Measurements from ENCODE around the gene MGMT.

MGMT gene

DNA sequence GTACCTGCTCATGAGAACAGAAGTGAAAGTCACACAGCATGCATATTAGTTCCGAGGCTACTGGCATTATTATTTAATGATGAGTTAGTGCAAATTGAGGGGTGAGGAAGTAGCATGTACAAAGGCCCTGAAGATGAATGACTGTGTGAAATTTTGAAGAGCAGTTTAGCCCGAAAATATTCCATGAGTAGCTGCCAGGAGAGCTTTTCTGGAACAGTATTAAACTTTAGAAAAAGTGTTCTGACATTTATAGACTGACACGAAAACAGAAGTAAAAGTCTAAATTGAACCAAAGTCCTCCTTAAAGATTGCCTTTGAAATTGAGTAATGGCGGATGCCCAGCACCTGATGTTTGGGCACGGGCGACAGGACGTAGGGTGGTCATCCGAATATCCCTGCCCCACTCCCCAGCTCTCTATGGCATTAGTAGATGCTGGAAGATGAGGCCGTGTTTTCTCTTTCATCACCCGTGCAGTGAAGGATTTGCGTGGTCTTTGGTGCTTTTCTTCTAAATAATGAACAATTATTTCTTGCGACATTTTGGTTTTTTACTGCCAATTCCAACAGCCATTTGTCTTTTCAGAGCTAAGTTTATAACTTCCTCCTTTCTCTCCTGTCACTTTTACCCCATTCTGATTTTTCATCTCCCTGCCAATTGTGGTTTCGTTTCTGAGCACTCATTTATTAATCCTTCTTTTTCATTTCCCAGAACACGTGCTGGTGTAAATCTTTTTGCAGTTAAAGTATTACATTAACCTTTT lies 192.6 kb downstream of the MGMT start:
- no peak for DNase-seq

DNA sequence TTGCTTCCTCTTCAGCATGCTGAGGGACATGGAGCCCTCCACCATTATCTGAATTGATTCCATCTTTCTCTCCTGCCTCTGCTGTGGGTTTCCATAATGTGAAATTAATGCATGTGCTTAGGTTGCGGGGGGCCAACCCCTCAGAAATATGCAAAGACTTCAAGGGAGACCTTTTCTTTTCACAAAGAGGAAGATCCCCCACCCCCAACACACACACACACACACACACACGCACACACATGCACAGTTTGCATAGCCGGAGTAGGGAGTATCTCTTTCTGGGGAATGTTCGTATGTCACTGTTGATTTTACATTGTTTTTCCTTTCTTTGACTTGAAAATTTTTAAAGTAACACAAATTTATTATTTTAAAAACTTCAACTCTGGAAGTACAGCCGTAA lies 193.5 kb downstream of the MGMT start:
- no peak for DNase-seq

DNA sequence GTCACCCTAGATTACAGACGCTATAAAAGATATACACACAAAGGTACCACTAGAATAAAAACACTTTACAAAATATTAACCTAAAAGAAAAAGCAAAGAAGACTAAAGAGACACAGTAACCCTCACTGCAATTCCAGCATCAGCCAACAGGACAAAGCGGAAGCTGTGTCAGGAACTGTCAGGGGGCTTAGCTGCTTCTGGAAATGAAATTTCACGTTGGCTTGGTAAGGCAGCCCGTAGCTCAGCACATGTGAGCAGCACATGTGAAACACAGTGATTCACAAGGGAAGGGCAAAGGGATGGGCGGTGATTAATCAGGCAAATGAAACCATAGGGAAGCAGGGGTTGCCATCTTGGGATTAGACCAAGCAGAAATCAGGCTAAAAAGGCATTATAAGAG lies 195.4 kb downstream of the MGMT start:
- no peak for DNase-seq

DNA sequence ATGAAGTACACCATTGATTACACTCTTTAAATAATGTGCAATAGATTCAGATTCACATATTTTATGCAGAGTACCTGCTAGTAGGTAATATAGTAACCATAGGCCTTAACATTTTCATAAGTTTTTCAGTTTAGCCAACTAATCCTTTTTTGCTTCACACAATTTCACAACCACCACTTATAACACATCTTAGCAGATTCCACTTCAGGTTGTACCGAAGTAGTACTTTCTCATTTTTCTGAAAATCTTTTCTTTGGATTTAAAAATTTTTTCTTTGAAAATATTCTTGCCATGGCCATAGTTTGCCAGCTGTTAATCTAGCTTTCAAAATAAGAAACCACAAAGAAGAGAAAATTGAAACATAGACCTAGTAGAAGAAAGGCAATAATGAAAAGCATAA lies 203.1 kb downstream of the MGMT start:
- DNase-seq: no peak

DNA sequence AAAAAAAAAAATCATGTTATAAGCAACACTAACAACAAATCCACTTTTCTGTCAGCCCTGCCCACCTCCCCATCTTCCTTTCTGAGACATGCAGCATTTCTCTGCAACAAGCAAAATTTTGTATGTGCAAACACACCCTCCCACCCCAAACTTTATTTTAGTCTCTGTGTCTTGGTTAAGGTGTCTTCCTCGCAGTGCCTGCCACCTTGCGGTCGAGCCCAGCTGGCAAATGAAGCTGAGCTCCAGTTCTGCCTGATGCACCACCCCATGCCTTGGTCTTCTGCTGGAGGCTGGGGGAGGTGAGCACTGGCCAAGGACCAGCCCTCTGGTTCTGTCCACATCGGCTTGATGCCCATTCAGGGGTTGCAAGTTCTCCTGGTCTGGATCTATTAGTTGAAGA lies 206.3 kb downstream of the MGMT start:
- DNase-seq: no peak

DNA sequence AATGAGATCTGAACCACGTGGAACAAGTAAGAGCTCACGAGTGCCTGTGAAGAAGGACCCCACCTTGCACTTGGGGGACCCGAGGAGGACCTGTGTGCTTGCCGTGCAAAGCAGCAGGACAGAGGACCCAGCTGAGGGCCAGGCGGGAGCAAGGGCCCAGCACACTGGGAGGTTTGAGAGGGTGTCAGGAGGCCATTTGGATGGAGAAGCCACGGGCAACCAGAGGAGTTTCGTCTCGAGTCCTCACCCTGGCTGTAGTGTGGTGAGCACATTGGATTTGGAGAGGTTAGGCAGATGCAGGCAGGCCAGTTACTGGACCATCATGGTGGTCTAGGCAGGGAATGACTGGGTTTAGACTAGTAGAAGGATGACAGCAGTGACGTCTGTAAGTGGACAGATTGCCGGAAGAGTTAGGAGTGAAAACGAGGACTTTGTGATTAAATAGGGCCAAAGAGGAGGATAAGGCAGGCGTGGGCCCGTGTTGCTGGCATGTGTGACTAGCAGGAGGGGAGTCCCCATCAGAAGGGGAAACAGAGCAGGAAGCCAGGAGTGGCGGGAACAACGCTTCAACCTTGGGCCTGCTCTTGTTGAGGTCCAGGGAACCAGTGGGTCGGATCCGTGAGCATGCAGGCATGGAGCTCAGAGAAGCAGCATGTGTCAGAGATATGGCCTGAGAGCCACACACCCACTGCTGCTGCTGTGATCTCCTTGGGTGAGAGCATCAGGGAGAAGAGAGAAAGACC lies 208.2 kb downstream of the MGMT start:
- no peak for DNase-seq

DNA sequence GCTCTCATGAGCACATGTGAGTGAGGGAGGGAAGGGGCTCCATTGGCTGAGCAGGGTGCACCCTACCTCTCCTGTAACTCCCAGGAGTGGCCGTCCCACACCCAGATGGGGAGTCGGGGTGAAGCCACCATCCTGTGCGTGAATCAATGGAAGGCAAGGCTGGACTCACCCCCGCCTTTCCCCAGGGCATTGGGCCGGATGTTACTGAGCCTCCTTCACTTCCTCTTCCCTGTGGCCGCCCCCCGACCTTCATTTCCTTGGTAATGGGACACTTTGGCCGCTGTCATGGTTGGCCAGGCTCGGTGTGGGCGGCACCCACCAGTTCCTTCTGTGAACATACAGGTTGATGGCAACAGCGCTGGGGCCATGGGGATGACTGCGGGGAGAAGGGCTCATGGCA lies 209.0 kb downstream of the MGMT start:
- DNase-seq: no peak

DNA sequence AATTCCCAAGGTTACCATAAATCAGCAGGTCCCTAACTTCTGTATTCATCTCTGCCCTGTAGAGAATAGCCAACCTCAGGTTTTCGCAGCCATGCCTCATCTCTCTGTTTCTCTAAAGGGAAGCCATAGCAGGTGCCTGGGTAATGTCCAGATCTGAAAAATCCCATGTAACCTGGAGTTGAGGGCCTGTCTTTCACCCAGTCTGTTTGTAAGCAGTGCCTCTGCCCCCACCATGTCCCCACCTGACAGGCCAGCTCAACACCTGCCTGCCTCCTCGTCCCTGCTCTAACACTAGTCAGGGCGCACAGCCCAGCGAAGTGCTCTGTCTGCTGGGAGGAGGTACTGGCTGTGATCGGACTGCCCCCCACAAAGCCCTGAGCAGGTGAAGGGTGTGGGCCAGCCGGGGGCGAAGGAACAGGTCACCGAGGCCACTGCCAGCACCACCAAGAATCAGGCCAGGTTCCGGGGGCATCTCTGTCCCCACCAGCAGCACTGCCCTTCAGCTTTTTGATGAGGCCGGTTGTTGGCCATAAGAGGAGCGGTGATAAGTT lies 210.4 kb downstream of the MGMT start:
- DNase-seq: no peak

DNA sequence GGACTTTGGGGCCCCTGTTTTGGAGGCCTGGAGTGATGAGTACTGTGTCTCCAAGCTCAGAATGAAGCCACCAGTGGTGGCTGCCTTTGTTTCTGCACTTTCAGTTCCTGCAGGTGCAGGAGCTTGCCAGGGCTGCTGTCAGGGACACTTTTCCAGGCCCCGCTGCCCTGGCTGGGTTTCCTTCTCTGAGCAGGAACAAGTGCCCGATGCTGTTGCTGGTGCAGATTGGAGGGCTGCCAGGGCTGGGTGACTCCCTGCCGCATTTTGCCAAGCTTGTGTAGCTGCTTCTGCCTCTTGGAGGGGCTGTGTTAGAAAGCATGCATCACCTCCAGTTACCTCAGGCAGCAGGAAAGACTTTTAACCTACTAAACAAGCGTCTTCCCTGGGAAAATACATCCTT lies 211.1 kb downstream of the MGMT start:
- DNase-seq: no peak

DNA sequence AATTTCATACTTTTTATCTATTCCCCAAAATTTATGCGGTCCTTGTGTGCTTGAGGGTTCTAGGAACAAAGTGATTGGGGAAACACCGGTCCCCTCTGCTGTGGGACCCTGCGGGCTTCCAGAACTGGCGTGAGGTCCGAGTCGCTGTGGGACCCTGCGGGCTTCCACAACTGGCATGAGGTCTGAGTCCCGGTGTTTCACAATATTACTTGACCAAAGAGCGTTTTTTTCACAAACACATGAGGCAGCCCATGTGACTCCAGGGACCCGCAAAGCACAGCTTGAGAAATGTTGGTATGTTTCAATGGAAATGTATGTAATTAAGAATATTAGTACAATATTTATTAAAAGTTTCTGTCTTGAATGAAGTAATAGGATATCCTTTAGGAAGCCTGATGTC lies 212.2 kb downstream of the MGMT start:
- DNase-seq: no peak

DNA sequence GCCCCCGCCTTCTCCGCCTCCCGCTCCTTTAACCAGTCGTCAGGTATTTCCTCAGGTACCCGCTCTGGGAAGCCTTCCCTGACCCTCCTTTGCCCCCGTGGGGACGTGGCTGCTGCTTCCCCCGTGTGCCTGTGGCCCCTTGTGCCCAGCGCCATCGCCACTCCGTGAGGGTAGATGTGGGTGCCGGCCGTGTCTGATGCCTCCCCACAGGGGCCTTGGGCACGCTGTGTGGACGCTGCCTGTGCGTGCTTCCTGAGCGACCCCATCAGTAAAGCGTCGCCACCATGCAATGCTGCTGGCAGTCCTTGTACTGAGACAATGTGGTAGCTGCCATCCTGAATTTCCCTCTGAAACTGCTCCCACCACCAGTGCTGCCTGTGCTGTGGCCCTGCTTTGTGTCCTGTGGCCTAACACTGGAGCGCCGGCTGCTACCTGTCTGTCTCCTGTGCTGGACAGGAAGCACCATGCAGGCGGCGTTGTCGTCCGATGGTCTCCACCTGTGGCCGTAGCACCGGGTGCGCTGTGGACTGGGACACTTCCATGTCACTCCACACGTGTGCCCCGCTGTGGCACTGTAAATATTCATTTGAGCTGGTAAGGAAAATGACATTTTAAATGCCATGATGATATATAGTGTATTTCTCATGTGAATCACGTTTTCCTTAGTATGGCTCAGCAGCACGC lies 213.8 kb downstream of the MGMT start:
- DNase-seq: no peak

DNA sequence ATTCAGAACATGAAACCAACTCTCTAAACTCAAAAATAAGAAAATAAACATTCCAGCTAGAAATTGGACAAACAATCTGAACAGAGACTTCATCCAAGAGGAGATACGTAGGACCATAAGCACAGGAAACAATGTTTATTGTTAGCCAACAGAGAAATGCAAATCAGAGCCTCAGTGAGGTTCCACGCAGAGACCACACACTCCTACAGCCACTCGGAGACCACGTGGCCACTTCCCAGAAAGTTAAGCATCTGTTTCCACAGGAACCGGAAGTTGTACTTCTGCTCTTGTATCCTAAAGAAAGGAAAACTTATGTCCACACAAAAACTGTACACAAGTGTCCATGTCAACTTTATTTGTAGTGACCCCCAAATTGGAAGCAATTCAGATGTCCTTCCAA lies 214.8 kb downstream of the MGMT start:
- no peak for DNase-seq

DNA sequence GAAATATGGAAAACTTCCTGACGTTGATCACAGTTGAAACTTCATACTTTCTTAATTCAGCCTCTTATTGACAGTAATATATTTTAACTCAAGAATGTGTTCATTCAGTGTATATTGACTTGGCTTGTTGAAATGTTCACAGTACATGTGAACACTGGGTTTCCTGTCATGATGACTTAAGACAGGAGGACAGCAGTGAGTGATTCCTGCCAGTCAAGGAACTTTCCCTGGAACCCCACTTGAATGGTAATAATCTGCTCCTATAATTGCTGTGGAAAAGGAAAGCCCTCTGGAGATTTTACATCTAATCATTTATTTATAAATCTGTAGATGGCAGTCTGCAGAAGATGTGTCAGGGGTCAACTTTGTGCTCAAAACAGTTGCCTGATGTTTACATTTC lies 216.5 kb downstream of the MGMT start:
- DNase-seq: no peak

DNA sequence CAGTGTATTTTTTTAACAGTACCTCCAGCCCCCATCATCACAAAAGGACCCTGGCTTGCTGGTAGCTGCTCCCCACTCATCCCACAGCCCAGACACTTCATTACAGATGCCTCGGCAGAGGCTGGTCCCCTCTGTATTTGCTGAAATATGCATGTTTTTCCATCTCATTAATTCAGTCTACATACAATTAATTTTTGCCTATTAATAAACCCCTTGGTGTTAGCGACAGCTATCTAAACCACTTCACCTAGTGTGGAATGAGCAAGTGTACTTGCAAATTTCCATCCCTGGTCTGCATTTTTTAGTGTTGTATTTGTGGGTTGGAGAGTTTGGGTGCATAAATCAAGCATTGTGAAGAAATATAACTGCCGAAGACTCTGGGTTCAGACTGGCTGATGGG lies 216.9 kb downstream of the MGMT start:
- DNase-seq: no peak

DNA sequence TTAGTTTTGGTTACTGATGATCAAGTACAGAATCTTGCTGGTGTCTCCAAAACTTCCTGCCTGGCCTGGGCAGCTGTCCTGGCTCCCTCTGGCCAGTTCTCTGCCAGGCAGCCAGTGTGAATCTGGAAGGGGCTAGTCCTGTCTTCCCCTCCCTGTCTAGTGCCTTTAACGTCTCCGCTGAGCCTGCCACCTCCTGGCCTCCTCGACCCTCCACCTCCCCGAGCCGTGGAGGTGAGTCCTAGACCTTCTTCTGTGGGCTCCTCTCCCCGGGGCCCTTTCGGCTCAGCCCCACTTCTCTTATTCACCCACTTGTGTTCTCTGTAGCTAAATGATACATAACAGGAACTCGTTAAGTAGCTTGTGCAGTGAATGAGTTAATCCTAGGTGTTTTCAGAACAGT lies 218.2 kb downstream of the MGMT start:
- DNase-seq: no peak

DNA sequence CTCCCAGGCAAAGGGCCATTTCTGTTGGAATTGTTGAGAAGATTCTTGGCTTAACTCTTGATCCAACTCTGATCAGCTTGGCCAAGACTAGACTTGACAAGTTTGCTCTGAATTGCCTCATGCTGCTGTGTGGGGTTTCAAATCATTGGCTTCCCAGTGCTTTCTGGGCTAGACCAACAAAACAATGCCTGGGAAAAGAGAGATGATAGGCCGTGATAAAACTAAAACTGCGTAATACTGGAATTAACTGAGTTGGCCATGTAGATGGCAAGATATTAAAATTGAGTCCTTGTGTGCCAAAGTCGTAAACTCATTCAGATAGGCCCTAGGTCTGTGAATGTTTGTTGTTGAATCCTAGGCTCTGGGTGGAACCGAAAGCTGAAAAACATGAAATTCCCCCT lies 222.6 kb downstream of the MGMT start:
- no peak for DNase-seq

DNA sequence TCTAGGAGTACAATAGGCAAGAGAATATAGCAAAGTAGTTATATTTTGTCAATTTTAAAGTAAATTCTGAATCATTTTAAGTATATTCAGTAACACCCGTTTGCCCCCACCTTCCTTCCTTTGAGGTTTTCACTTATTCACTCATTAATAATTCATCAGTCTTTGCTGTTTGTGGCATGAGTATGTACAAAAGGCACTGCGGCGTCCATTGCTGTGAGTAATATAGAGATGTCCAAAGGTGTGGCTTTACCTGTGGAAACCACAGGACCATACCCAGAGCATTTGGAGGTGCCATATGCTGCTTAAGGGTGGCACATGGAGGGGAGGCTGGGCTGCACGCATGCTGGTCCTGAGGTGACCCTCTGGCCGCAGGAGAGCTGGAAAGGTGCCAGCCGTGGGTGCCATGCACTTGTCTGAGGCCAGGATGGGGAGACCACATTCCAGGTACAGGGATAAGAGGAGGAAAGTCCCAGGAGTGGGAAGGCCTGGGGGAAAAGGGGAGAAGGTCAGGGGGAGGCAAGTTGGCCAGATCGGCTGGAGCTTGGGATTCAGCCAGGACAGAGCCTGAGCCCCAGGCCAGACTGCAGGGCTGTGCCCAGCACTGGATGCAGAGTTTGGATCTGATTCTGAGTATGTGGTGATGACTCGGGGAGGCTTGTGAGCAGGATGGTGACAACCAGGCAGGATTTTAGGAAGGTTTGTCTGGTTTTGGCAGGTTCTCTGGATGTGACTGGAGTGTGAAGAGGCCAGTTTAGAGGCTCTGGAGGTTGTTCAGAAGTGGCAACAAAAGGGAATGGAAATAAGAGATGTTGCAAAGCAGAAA lies 223.4 kb downstream of the MGMT start:
- DNase-seq: no peak

DNA sequence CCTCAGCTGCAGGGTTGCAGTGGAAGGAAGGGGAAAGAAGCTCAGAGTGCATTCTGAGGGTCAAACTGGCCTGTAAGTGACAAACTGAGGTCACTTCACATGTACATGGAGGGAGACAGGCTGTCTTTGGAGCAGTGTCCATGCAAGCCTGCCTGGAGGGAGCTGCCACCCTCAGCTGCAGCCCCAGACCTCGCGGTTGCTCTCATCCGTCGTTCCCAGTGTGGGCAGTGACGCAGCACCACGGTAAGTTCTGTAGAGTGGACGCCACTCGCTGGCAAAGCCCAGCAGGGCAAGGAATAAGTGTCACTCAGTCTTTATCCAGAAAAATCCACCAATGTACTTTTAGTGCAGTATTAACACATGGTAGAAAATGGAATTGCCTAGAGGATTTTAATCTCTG lies 225.7 kb downstream of the MGMT start:
- no peak for DNase-seq

DNA sequence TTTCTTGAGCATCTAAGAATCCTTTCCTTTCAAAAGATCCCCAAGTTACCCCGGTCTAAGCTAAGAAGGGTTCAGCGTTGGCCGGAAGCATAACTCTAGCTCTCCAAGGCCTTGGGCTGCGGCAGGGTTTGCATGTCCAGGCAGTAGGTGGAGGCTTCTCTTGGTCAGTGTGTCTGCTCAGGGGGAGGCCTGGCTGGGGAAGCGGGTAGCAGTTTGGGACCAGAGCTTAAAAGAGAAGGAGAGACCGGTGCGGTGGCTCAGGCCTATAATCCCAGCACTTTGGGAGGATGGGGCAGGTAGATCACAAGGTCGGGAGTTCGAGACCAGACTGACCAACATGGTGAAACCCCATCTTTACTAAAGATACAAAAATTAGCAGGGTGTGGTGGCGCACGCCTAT lies 226.3 kb downstream of the MGMT start:
- no peak for DNase-seq

DNA sequence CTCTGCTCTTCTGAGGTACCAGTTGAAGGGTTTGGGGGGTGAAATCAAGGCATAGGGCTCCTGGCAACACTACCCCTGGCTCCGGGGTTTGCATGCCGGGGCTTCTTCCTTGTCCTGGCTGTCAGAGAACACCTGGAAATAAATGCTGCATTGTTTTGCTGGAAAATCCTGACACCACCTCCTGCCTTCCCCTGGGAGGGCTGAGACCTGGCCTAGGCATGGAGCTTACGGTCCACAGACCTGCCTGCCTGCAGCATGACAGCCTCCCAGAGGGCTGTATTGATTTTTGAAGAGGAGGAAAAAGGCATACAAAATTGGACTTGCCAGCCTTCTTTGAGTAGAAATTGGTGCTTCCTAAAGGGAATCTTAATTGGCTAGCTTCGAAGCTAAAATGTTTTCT lies 227.1 kb downstream of the MGMT start:
- no peak for DNase-seq

DNA sequence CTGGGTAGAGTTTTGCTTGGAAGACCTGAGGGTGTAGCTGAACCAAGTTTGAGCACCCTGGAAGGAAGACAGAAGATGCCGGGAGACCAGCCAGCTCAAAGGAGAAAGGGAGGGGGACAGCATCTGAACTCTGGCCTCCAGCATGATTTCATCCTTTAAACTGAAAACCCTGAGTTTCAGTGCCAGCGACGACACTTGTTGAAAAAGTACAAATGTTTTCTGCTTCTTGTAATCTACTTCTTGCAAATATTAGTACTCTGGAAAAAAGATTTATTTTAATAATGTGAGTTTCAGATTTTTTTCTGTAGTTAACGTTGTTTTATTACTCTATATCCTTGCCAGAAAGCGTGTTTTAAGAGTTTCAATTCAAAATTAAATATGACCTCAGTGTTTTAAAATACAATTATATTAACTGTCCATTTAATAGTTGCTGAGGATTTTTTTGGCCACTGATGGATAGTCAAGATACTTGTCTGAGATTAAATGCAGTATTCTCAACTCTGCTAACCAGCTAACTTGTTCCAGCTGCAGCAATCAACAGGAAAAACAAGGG lies 227.7 kb downstream of the MGMT start:
- no peak for DNase-seq

DNA sequence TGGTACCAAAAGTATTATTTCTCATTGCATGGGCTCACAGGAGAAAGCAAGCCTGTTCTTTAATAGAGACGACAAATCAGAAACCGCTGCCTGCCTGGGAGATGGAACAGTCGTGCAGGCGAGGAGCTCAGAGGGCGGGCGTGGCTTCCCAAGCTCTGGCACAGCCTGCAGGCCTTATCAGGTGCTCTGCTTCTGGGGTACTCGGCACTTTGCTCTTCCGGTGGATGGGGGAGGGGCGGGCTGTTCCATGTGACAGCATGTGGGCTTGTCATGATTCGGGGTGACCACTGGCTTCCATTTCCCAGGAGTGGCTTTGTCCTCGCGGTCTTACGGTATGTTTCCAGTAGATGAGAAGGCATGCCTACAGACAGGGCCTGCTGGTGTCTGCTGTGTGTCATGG lies 228.6 kb downstream of the MGMT start:
- no peak for DNase-seq

DNA sequence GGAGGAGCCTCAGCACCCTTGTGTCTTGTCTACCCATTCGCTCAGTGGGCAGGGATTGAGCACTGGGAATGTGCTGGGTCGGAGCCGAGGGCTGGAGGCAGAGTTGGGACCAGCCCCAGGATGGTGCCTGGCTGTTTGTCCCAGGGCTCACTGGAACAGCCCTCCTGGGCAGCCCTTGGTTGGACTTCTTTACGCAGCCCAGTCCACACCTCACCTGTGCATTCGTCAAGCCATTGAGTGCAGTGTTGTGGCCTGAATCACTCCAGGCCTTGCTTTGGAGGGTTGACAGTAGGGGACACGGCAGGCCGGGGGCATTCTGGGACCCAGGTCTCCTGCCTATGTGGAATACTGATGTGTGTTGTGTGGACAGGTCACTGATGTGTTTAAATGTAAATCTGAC lies 229.6 kb downstream of the MGMT start:
- no peak for DNase-seq

Measured in NCI-H1417 treated with DMSO at 0.1 percent for 48 hours (cell line).